ENCODE results near the gene TULP4. TPM values are rescaled to one million over a fixed set of nuclear protein-coding genes. Genes with fewer than 3 reads are reported as not detected.

The TULP4 gene
- total RNA-seq, 1 experiment from 2014 or later, result 52.8 TPM

DNA sequence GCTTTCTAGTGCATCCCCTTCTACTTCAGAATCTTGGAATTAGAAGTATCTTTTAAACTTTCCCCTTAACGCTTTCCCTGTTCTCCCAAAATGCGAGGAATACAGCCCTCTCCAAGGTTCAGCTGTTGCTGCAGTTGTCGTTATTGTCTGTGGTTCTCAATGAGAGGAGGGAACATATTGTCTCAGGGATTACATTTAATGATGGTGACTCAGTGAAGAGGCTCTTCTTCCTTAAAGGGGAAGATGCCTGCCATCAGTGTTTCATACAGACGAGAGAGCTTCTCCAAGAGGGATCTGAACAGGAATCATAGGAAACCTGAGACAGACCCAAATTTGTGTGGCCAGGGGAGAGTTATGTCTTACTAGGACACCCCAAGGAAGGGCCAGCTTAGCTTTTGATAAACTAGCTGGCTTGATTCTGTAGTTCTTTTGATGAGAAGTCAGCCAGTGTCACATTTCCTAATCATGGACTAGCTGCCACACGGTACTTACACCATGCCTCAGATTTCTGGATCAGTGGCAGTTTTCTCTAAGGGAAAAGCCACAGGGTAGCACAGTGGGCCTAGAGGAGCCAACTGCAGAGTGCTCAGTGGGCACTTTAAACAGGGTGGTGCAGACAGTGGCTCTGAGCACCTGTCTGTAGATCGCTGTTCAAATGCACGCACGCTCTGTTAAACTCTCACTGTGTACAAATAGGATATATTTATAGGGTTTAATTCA, 187.9 kb downstream of the TULP4 start:
- Mint-ChIP-seq H3K4me3 (no peak overlapping the region), H3K27ac (no peak overlapping the region), H3K36me3 (peaks cover 26% of the 10 kb centered on the region), H3K27me3 (ENCODE audit: low read depth) (no peaks in the 10 kb centered on the region; the same call in 1 of the 2 replicates), H3K4me1 (no peaks in the 10 kb centered on the region), H3K9me3 (no peaks in the 10 kb centered on the region)
- ChIA-PET POLR2A (no interaction called here), CTCF (no interaction called here)
- no peak for DNase-seq (ENCODE audit: low spot score)
- ATAC-seq, result no peak
- TF ChIP-seq, protein P1, sequence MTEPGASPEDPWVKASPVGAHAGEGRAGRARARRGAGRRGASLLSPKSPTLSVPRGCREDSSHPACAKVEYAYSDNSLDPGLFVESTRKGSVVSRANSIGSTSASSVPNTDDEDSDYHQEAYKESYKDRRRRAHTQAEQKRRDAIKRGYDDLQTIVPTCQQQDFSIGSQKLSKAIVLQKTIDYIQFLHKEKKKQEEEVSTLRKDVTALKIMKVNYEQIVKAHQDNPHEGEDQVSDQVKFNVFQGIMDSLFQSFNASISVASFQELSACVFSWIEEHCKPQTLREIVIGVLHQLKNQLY (CRISPR knock-in tag; IDR thresholded peaks at IDR 0.05), result no peak
- TF ChIP-seq ATF1 (CRISPR knock-in tag; IDR thresholded peaks at IDR 0.05), result no peak
- no peak for TF ChIP-seq NFATC4 (CRISPR knock-in tag; IDR thresholded peaks at IDR 0.05)
- TF ChIP-seq, protein P2, sequence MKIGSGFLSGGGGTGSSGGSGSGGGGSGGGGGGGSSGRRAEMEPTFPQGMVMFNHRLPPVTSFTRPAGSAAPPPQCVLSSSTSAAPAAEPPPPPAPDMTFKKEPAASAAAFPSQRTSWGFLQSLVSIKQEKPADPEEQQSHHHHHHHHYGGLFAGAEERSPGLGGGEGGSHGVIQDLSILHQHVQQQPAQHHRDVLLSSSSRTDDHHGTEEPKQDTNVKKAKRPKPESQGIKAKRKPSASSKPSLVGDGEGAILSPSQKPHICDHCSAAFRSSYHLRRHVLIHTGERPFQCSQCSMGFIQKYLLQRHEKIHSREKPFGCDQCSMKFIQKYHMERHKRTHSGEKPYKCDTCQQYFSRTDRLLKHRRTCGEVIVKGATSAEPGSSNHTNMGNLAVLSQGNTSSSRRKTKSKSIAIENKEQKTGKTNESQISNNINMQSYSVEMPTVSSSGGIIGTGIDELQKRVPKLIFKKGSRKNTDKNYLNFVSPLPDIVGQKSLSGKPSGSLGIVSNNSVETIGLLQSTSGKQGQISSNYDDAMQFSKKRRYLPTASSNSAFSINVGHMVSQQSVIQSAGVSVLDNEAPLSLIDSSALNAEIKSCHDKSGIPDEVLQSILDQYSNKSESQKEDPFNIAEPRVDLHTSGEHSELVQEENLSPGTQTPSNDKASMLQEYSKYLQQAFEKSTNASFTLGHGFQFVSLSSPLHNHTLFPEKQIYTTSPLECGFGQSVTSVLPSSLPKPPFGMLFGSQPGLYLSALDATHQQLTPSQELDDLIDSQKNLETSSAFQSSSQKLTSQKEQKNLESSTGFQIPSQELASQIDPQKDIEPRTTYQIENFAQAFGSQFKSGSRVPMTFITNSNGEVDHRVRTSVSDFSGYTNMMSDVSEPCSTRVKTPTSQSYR (CRISPR knock-in tag; IDR thresholded peaks at IDR 0.05), result no peak
- TF ChIP-seq NFE2L1 (CRISPR knock-in tag; IDR thresholded peaks at IDR 0.05), result no peak
- TF ChIP-seq ZBTB43 (CRISPR knock-in tag; IDR thresholded peaks at IDR 0.05), result no peak
- no peak for TF ChIP-seq FOXP1 (CRISPR knock-in tag; IDR thresholded peaks at IDR 0.05; ENCODE audit: borderline replicate concordance)

- POLR2A ChIA-PET, result no interaction called here
- Mint-ChIP-seq H3K4me3 (no peak overlapping the region), H3K27ac (peak overlapping the region; percentile 30; the same call in 1 of the 2 replicates), H3K27me3 (ENCODE audit: low read depth) (no peaks in the 10 kb centered on the region; the same call in 1 of the 2 replicates), H3K36me3 (peaks cover 23% of the 10 kb centered on the region), H3K9me3 (no peaks in the 10 kb centered on the region), H3K4me1 (peaks cover 3% of the 10 kb centered on the region)
- 0 out of 2 replicates have a peak, but pooled peaks have one; percentile 15 for TF ChIP-seq NFYB (CRISPR knock-in tag; conservative IDR thresholded peaks at IDR 0.05; ENCODE audit: low read depth)
- no peak for TF ChIP-seq EMX1 (CRISPR knock-in tag; IDR thresholded peaks at IDR 0.05)
- DNase-seq (ENCODE audit: low spot score) (no peak), ATAC-seq (no peak)
- CTCF ChIA-PET, result interaction anchor here (0.6 to 1.2 kb wide), 4 partner anchors 18 to 326 kb away, joined by 3 to 5 read pairs (median 4); no protein-coding TSS in a partner anchor
Measured at GRCh38 chr6:158501360-158502262, 189.3 kb downstream of the TULP4 start.

DNA sequence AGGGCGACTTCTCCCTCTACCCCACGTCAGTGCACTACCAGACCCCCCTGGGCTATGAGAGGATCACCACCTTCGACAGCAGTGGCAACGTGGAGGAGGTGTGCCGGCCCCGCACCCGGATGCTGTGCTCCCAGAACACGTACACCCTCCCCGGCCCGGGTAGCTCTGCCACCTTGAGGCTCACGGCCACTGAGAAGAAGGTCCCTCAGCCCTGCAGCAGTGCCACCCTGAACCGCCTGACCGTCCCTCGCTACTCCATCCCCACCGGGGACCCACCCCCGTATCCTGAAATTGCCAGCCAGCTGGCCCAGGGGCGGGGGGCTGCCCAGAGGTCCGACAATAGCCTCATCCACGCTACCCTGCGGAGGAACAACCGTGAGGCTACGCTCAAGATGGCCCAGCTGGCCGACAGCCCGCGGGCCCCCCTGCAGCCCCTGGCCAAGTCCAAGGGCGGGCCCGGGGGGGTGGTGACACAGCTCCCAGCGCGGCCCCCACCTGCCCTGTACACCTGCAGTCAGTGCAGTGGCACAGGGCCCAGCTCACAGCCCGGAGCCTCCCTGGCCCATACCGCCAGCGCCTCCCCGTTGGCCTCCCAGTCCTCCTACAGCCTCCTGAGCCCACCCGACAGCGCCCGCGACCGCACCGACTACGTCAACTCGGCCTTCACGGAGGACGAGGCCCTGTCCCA, 190.1 kb downstream of the TULP4 start:
- Mint-ChIP-seq H3K4me3 (no peak overlapping the region), H3K4me1 (peaks cover 3% of the 10 kb centered on the region), H3K9me3 (no peaks in the 10 kb centered on the region), H3K27ac (no peak overlapping the region), H3K27me3 (ENCODE audit: low read depth) (no peaks in the 10 kb centered on the region; the same call in 1 of the 2 replicates), H3K36me3 (peaks cover 27% of the 10 kb centered on the region)
- ATAC-seq, result no peak
- no peak for TF ChIP-seq E2F4 (CRISPR knock-in tag; IDR thresholded peaks at IDR 0.05; ENCODE audit: borderline replicate concordance, low read depth)
- no peak for TF ChIP-seq ELF4 (CRISPR knock-in tag; IDR thresholded peaks at IDR 0.05; ENCODE audit: low read depth)
- TF ChIP-seq, protein P3, sequence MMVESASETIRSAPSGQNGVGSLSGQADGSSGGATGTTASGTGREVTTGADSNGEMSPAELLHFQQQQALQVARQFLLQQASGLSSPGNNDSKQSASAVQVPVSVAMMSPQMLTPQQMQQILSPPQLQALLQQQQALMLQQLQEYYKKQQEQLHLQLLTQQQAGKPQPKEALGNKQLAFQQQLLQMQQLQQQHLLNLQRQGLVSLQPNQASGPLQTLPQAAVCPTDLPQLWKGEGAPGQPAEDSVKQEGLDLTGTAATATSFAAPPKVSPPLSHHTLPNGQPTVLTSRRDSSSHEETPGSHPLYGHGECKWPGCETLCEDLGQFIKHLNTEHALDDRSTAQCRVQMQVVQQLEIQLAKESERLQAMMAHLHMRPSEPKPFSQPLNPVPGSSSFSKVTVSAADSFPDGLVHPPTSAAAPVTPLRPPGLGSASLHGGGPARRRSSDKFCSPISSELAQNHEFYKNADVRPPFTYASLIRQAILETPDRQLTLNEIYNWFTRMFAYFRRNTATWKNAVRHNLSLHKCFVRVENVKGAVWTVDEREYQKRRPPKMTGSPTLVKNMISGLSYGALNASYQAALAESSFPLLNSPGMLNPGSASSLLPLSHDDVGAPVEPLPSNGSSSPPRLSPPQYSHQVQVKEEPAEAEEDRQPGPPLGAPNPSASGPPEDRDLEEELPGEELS (CRISPR knock-in tag; IDR thresholded peaks at IDR 0.05), result no peak
- CTCF ChIA-PET, result interaction anchor here (0.6 to 1.2 kb wide), 3 partner anchors 58 to 290 kb away, joined by 3 to 4 read pairs (median 4); no protein-coding TSS in a partner anchor
- POLR2A ChIA-PET, result no interaction called here
- no peak for DNase-seq (ENCODE audit: low spot score)
